ENCODE results near the gene EPHA2. TPM values are rescaled to one million over a fixed set of nuclear protein-coding genes. Genes with fewer than 3 reads are reported as not detected.

Gene EPHA2
- total and polyA plus RNA-seq, 4 donors = 5.4 to 25.9 (median 15.7) TPM

DNA sequence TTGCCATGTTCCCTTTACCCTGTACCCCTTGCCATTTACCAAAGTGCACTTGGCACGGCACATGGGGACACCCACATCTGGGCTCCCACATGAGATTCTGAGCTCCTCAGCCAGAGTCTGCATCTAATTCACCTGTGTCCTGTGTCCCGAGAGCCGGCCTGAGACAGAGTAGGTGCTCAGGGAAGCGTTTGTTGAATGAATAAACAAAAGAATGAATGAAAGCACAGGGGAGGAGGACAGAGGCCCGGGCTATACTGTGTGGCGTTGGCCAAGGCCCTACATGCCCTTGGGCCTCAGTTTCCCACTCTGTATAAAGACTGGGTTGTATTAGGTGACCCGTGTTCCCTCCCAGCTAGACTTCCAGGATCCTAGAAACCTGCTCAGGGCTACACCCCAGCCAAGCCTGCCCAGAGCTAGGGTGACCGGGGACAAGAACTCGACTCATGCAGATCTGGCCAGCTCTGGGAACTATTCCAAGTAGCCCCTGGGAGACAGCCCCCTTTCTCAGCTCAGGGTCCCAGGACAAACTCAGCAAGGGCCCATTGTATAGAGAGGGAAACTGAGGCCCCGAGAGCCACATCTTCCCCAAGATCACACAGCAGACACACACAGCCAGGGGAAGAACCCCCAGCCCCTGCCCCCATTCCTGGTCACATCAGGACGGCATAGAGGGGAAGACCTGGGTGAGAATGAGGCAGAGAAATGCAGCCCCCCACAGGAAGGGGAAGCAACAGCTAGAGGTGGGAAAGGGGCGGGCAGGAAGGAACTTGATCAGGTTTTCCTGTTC lies 6.0 kb downstream of the EPHA2 start:
- Histone ChIP-seq H3K36me3 (ENCODE audit: control insufficient read depth in 1 of 2, insufficient read depth in 2 of 2, low read length in 1 of 2) (peaks cover 0 to 2% of the 10 kb centered on the region in 2 donors), H3K4me3 (ENCODE audit: low read length in 2 of 2) (no peak overlapping the region), H3K9me3 (ENCODE audit: control insufficient read depth, low read length) (no peaks in the 10 kb centered on the region), H3K4me1 (ENCODE audit: control insufficient read depth in 1 of 2, insufficient read depth in 2 of 2, low read length in 2 of 2) (no peaks in the 10 kb centered on the region), H3K27ac (ENCODE audit: low read depth in 1 of 2, low read length in 2 of 2) (no peak overlapping the region), H3K27me3 (ENCODE audit: control insufficient read depth in 1 of 2, insufficient read depth in 2 of 2, low read length in 1 of 2) (no peaks in the 10 kb centered on the region)
- 78 to 81% methylated on average over 12 of the region's 12 CpGs for WGBS, 2 donors
- intact Hi-C loops (cut with DNase I) = loop anchor here in 1 of 2 donors (5.0 kb wide), 1 partner anchor 32 kb away; no protein-coding TSS in a partner anchor
- DNase-seq (no peak), ATAC-seq (ENCODE audit: low FRiP score) (no peak)

DNA sequence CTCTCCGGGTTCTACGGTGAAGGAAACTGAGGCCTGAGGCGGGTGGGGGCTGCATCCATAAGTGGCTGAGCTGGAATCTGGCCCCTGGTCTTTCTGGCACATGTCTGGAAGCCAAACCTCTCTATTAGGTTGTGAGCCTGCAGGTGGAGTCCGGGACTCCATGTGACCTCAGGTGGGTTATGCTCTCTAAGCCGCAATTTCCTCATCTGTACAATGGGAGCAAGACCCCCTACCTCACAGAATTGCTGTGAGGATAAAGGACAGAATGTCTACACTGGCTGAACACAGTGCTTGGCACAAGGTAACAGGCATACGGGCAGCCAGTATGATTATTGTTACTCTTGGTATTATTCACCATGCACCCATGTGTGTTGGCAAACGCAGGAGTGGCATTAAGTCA lies 6.7 kb downstream of the EPHA2 start:
- Histone ChIP-seq H3K9me3 (ENCODE audit: control insufficient read depth, low read length) (no peaks in the 10 kb centered on the region), H3K27me3 (ENCODE audit: control insufficient read depth in 1 of 2, insufficient read depth in 2 of 2, low read length in 1 of 2) (no peaks in the 10 kb centered on the region), H3K27ac (ENCODE audit: low read depth in 1 of 2, low read length in 2 of 2) (no peak overlapping the region), H3K4me1 (ENCODE audit: control insufficient read depth in 1 of 2, insufficient read depth in 2 of 2, low read length in 2 of 2) (no peaks in the 10 kb centered on the region), H3K4me3 (ENCODE audit: low read length in 2 of 2) (no peak overlapping the region), H3K36me3 (ENCODE audit: control insufficient read depth in 1 of 2, insufficient read depth in 2 of 2, low read length in 1 of 2) (peaks cover 0 to 2% of the 10 kb centered on the region in 2 donors)
- intact Hi-C loops (cut with DNase I) = loop anchor here in 1 of 2 donors (5.0 kb wide), 1 partner anchor 33 kb away; no protein-coding TSS in a partner anchor
- ATAC-seq (ENCODE audit: low FRiP score) (no peak), DNase-seq (no peak)
- 73% methylated on average over 7 of the region's 7 CpGs for WGBS, 2 donors

DNA sequence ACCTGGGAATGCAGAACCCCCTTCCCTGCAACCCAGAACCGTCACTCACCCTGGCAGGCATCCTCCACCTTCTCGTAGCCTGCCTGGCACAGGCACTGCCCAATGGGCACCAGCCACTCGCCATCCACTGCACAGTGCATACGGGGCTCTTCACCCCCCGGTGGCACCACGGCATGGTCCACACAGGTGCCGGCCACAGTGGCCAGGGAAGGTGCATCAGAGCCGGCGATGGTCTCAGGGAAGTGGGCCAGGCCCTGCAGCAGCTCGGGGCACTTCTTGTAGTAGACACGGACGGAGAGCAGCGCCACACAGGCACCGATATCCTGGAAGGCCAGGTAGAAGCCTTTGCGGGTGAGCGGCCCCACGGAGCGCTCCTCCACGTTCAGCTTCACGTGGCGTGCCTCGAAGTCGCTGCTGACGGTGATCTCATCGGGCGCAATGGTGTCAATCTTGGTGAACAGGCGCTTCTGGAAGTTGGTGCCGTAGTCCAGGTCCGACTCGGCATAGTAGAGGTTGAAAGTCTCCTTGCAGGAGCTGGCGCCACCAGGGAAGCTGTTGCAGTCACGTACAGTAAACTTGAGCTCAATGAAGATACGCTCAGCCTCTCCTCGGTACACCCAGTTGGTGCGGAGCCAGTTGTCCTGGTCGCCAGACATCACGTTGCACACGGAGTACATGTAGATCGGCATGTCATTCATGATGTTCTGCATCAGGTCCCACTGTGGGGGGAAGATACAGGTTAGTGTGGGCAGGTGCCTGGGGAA lies 7.4 kb downstream of the EPHA2 start:
- Histone ChIP-seq H3K9me3 (ENCODE audit: control insufficient read depth, low read length) (no peaks in the 10 kb centered on the region), H3K4me3 (ENCODE audit: low read length in 2 of 2) (no peak overlapping the region), H3K4me1 (ENCODE audit: control insufficient read depth in 1 of 2, insufficient read depth in 2 of 2, low read length in 2 of 2) (no peaks in the 10 kb centered on the region), H3K27ac (ENCODE audit: low read depth in 1 of 2, low read length in 2 of 2) (no peak overlapping the region), H3K36me3 (ENCODE audit: control insufficient read depth in 1 of 2, insufficient read depth in 2 of 2, low read length in 1 of 2) (peaks cover 0 to 2% of the 10 kb centered on the region in 2 donors), H3K27me3 (ENCODE audit: control insufficient read depth in 1 of 2, insufficient read depth in 2 of 2, low read length in 1 of 2) (no peaks in the 10 kb centered on the region)
- intact Hi-C loops (cut with DNase I) = loop anchor here in 1 of 2 donors (5.0 kb wide), 1 partner anchor 34 kb away; no protein-coding TSS in a partner anchor
- DNase-seq (no peak), ATAC-seq (ENCODE audit: low FRiP score) (no peak)
- 93 to 94% methylated on average over 39 of the region's 39 CpGs for WGBS, 2 donors

DNA sequence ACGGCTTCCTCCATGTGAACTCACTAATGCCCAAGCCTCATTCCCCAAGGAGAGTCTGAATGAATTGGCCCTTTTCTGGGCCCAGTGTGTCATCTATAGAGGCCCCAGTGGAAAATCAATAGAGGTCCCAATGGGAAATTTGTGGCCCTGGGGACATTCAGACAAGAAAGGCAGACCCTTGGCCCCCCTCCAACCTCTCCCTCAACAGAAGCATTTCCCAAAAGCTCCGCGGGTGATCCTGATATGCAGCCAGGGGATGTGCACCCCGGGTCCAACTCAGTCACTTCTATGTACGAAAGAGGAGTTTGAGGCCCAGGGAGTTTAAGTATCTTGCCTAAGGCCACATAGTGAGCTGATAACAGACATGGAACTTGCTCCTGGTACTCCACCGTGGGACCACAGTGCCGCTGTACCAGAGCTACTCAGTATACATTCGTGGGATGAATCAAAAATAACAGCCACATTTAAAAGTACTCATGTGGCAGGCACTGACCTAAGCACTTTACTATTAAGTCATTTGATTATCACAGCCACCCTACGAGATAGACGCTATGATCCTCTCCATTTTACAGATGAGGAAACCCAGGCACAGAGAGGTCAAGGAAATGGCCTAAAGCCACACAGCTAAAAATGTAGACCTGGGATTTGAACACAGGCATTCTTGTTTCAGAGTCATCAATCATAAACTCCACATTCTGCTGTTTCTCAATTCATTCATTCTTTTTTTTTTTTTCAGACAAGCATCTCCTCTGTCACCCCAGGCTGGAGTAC lies 8.5 kb downstream of the EPHA2 start:
- H3K27me3 ChIP-seq (ENCODE audit: control insufficient read depth in 1 of 2, insufficient read depth in 2 of 2, low read length in 1 of 2) = no peaks in the 10 kb centered on the region
- H3K4me1 ChIP-seq (ENCODE audit: control insufficient read depth in 1 of 2, insufficient read depth in 2 of 2, low read length in 2 of 2) = no peaks in the 10 kb centered on the region
- no peaks in the 10 kb centered on the region for H3K9me3 ChIP-seq (ENCODE audit: control insufficient read depth, low read length)
- WGBS, 2 donors = 54 to 65% methylated on average over 10 of the region's 10 CpGs
- H3K4me3 ChIP-seq (ENCODE audit: low read length in 2 of 2) = no peak overlapping the region
- H3K27ac ChIP-seq (ENCODE audit: low read depth in 1 of 2, low read length in 2 of 2) = peak overlapping the region in 1 of 2 donors; percentile 83
- DNase-seq (no peak), ATAC-seq (ENCODE audit: low FRiP score) (no peak)
- peaks cover 0 to 2% of the 10 kb centered on the region in 2 donors for H3K36me3 ChIP-seq (ENCODE audit: control insufficient read depth in 1 of 2, insufficient read depth in 2 of 2, low read length in 1 of 2)
- intact Hi-C loops (cut with DNase I) = loop anchor here in 1 of 2 donors (5.0 kb wide), 1 partner anchor 35 kb away; no protein-coding TSS in a partner anchor

DNA sequence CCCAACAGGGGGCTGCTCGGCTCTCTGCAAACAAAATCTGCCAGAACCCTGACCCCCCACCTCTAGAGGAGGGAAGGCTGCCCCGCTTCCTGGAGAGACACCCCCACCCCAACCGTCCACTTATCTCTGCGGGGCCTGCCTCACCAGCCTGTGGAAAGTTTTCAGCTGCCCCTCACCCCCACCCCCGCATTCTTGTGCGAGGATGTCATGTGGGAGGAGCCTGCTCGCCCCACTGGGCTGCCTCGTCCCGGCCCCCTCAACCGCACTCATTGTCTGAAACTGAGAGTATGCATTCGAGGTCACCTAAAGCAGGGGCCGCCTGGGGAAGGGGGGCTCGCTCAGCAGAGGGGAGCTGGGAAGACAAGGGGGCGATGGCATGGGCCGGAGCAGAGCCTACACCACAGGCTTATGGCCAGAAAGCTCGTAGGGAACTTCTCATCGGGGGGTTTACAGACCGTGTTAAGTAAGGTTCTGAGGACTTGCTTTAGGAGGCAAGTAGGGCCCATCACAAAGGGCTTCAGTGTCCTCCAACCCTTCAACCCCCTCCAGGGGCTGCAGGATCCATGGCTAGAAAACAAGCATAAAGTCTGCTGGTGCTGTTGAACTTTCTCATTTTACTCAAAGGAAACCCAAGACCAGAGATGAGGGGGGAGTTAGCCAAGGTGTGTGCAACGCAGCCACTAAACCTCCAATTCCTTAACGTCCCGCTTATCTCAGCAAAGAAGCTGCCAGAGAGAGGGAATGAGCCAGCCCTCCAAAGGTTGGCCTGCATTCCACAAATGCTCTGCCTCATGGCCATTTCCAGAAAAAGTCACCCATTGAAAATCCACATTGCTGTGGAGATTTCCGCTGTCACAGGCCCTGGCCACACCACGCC lies 9.4 kb downstream of the EPHA2 start:
- intact Hi-C loops (cut with DNase I) = loop anchor here in 1 of 2 donors (5.0 kb wide), 1 partner anchor 36 kb away; no protein-coding TSS in a partner anchor
- ATAC-seq (ENCODE audit: low FRiP score) (peak; percentile 75), DNase-seq (peak; percentile 86 to 93)
- peak overlapping the region; percentile 12 to 83 for H3K27ac ChIP-seq (ENCODE audit: low read depth in 1 of 2, low read length in 2 of 2)
- 8 to 16% methylated on average over 23 of the region's 23 CpGs for WGBS, 2 donors
- no peaks in the 10 kb centered on the region for H3K4me1 ChIP-seq (ENCODE audit: control insufficient read depth in 1 of 2, insufficient read depth in 2 of 2, low read length in 2 of 2)
- no peaks in the 10 kb centered on the region for H3K27me3 ChIP-seq (ENCODE audit: control insufficient read depth in 1 of 2, insufficient read depth in 2 of 2, low read length in 1 of 2)
- H3K9me3 ChIP-seq (ENCODE audit: control insufficient read depth, low read length) = no peaks in the 10 kb centered on the region
- no peak overlapping the region for H3K4me3 ChIP-seq (ENCODE audit: low read length in 2 of 2)
- peaks cover 0 to 2% of the 10 kb centered on the region in 2 donors for H3K36me3 ChIP-seq (ENCODE audit: control insufficient read depth in 1 of 2, insufficient read depth in 2 of 2, low read length in 1 of 2)

DNA sequence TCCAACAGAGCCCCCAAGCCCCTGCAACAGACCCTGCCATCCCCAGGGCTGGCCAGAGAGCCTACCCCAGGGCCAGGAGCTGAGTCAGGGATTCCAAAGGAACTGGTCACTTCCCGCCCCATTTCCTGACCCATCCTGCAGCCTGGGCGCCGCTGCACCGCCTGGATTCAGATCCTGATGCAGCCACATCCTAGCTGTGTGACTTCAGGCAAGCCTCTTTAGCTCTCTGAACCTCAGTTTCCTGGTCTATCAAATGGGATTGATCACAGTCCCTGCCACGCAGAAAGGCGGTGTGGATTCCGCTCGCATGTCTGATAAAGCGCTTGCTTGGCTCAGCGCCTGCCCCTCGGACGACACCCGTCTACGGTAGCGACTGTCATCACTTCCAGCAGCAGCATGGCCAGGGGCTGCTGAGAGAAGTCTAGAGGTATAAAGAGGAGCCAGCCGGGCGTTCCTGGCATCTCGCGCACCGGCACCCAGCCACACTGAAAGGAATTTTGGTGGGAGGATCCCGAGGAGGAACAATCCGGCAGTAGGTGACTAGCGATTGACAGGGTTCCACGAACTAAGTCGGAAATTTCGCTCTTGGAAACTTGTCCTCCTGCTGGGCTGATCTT lies 10.1 kb downstream of the EPHA2 start:
- DNase-seq (peak; percentile 91 to 94), ATAC-seq (ENCODE audit: low FRiP score) (peak; percentile 83)
- Histone ChIP-seq H3K9me3 (ENCODE audit: control insufficient read depth, low read length) (no peaks in the 10 kb centered on the region), H3K27ac (ENCODE audit: low read depth in 1 of 2, low read length in 2 of 2) (peak overlapping the region; percentile 17 to 83), H3K4me1 (ENCODE audit: control insufficient read depth in 1 of 2, insufficient read depth in 2 of 2, low read length in 2 of 2) (no peaks in the 10 kb centered on the region), H3K4me3 (ENCODE audit: low read length in 2 of 2) (no peak overlapping the region), H3K36me3 (ENCODE audit: control insufficient read depth in 1 of 2, insufficient read depth in 2 of 2, low read length in 1 of 2) (peaks cover 0 to 2% of the 10 kb centered on the region in 2 donors), H3K27me3 (ENCODE audit: control insufficient read depth in 1 of 2, insufficient read depth in 2 of 2, low read length in 1 of 2) (no peaks in the 10 kb centered on the region)
- intact Hi-C loops (cut with DNase I) = loop anchor here in 1 of 2 donors (5.0 kb wide), 1 partner anchor 37 kb away; no protein-coding TSS in a partner anchor
- 3 to 5% methylated on average over 26 of the region's 26 CpGs for WGBS, 2 donors

DNA sequence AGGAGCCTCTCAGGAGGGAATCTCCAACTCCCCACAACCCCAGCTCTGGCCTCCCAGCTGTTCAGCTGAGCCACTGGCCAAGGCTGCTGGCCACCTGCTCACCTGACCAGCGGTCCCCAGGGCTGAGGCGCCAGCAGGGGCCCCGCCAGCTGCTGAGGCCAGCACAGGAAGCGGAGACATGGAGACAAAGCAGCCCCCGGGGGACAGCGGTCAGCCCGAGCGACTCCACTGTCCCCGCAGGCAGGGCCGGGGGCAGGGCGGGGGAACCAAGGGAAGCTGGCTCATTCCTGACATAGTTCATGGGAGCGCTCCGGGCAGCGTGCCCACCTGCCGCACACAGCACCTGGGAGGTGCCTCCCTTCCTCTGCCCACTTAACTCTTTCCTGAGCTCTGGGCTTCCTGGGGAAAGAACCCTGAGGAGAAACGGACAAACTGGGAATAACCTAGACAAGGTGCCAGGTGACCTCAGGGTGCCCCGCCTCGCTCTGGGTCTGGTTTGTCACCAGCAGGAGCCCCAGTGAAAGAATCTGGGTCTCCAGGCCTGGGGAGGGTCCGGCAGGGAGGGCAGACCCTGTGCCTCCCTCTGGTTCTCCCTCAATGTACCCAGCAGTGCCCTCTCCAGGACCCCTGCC lies 10.7 kb downstream of the EPHA2 start:
- Histone ChIP-seq H3K27ac (ENCODE audit: low read depth in 1 of 2, low read length in 2 of 2) (peak overlapping the region in 1 of 2 donors; percentile 83), H3K4me1 (ENCODE audit: control insufficient read depth in 1 of 2, insufficient read depth in 2 of 2, low read length in 2 of 2) (no peaks in the 10 kb centered on the region), H3K4me3 (ENCODE audit: low read length in 2 of 2) (no peak overlapping the region), H3K27me3 (ENCODE audit: control insufficient read depth in 1 of 2, insufficient read depth in 2 of 2, low read length in 1 of 2) (no peaks in the 10 kb centered on the region), H3K9me3 (ENCODE audit: control insufficient read depth, low read length) (no peaks in the 10 kb centered on the region), H3K36me3 (ENCODE audit: control insufficient read depth in 1 of 2, insufficient read depth in 2 of 2, low read length in 1 of 2) (peaks cover 0 to 2% of the 10 kb centered on the region in 2 donors)
- 4 to 5% methylated on average over 19 of the region's 19 CpGs for WGBS, 2 donors
- DNase-seq (peak; percentile 83 to 92), ATAC-seq (ENCODE audit: low FRiP score) (peak; percentile 57)
- intact Hi-C loops (cut with DNase I) = loop anchor here in 1 of 2 donors (5.0 kb wide), 1 partner anchor 37 kb away; no protein-coding TSS in a partner anchor
